Limb (tissue), 2 donors: ENCODE results near the gene SEC14L5.

Source experiments
- DNase-seq, 2 donors: peaks; one replicate each; pipeline ENCODE4 v3.0.0-alpha.2; 2016; ENCODE audit errors: extremely low spot score in 2 of 2

The SEC14L5 gene

GRCh38 chr16:4957720-4958509, at the start of gene SEC14L5:
TSS of gene SEC14L5 (plus strand) at chr16:4958330. CDS start at chr16:4959324, 994 bp downstream.
- DNase-seq = peak; percentile 88 to 96

GRCh38 chr16:4908854-4909401, 49.2 kb upstream of the SEC14L5 start:
- DNase-seq = no peak

GRCh38 chr16:4909825-4910224, 48.3 kb upstream of the SEC14L5 start:
- DNase-seq = no peak

GRCh38 chr16:4910828-4911227, 47.3 kb upstream of the SEC14L5 start:
- no peak for DNase-seq

- no peak for DNase-seq
Observed at GRCh38 chr16:4911970-4912386, 46.2 kb upstream of the SEC14L5 start.

GRCh38 chr16:4913130-4913773, 44.9 kb upstream of the SEC14L5 start:
- no peak for DNase-seq

GRCh38 chr16:4913774-4914525, 44.2 kb upstream of the SEC14L5 start:
- no peak for DNase-seq

- DNase-seq = no peak
Observed at GRCh38 chr16:4914528-4915225, 43.5 kb upstream of the SEC14L5 start.

GRCh38 chr16:4915226-4915761, 42.8 kb upstream of the SEC14L5 start:
- DNase-seq = no peak

- no peak for DNase-seq
Observed at GRCh38 chr16:4917117-4917516, 41.0 kb upstream of the SEC14L5 start.

GRCh38 chr16:4918781-4919251, 39.3 kb upstream of the SEC14L5 start:
- DNase-seq = no peak

- no peak for DNase-seq
Observed at GRCh38 chr16:4920826-4921225, 37.3 kb upstream of the SEC14L5 start.

- DNase-seq = no peak
Observed at GRCh38 chr16:4922721-4923342, 35.3 kb upstream of the SEC14L5 start.

- no peak for DNase-seq
Observed at GRCh38 chr16:4923853-4924252, 34.3 kb upstream of the SEC14L5 start.

- DNase-seq = no peak
Observed at GRCh38 chr16:4924593-4925292, 33.4 kb upstream of the SEC14L5 start.

- DNase-seq = no peak
Observed at GRCh38 chr16:4925293-4925607, 32.9 kb upstream of the SEC14L5 start.

GRCh38 chr16:4925791-4926190, 32.3 kb upstream of the SEC14L5 start:
- DNase-seq = no peak

- no peak for DNase-seq
Observed at GRCh38 chr16:4926928-4927327, 31.2 kb upstream of the SEC14L5 start.

GRCh38 chr16:4927661-4928060, 30.5 kb upstream of the SEC14L5 start:
- no peak for DNase-seq

GRCh38 chr16:4928227-4928626, 29.9 kb upstream of the SEC14L5 start:
- no peak for DNase-seq
